ENCODE measurements around the gene MYRFL.
"Not testable (repeated sequence)": the region's sequence is repeated elsewhere in the genome, so short reads cannot be mapped to it uniquely, and the experiment has no call there.

The MYRFL gene

DNA sequence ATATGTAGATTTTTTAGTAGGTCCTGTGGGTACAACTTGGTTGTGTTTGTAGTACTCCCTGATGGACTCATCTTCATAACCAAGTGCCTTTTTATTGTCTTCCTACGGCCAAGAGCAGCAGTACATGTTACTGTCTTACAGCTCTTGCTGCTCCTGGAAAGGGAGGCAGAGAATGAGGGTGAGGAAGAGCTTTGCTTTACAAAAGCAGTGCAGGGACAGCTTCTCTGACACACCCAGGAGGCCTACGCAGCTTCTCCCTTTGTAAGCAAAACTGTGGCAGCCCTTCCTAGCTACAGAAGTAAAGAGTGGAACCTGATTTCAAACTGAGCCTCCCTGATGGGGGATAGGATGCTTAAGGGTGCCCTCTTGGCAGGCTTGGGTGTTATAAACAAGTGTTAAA, 18.6 kb downstream of the MYRFL start:
- DNase-seq (ENCODE audit: low read depth, low spot score) = no peak

DNA sequence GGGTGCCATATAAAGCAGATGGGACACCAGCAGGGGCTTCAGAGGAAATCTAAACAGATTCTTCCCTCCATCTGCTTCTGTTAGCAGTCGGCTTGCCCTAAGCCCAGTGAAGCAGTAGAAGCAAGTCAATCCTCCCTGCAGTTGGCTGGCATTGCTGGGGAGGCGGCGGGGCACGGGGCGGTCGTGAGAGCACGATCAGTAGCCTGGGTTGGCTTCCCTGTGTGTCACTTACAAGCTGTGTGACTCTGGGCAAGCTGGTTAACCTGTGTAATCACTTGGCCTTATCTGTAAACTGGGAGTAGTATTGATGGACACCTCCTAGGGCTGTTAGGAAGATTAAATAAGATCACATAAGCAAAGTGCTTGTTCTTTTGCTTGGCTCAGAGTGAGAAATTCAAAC, 19.4 kb downstream of the MYRFL start:
- DNase-seq (ENCODE audit: low read depth, low spot score) = no peak

DNA sequence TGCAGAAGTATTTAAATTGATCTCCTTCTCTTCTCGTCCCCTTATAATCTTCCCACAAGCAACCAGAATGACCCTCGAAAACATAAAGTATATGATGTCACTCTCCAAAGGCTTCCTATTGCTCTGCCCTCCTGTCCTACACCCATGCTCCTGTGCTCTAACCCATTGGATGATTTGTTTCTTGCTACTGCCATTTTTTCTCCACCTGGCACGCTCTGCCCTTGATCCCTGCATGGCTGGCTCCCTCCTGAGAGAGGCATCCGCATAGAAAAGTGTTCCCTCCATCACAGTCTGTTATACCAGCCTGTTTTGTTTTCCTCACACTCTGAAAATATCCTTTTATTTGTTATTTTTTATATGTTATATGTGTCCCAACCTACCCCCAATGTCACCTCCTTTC, 19.8 kb downstream of the MYRFL start:
- DNase-seq (ENCODE audit: low read depth, low spot score) = no peak

DNA sequence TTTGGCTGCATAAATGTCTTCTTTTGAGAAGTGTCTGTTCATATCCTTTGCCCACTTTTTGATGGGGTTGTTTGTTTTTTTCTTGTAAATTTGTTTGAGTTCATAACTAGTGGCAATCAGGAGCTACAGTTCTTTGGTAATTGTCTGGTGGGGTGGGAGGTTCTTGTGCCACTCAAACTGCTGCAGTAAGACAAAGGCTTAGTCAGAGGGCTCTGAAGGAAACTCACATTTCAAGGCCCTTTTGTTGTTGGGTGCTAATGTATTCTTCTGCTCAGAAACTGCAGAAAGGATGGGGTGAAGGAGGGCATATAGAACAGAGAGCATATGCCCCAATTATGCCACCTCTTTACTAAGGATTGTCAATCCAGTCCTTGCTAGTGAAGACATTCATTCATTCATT, 21.9 kb downstream of the MYRFL start:
- no peak for DNase-seq (ENCODE audit: low read depth, low spot score)

DNA sequence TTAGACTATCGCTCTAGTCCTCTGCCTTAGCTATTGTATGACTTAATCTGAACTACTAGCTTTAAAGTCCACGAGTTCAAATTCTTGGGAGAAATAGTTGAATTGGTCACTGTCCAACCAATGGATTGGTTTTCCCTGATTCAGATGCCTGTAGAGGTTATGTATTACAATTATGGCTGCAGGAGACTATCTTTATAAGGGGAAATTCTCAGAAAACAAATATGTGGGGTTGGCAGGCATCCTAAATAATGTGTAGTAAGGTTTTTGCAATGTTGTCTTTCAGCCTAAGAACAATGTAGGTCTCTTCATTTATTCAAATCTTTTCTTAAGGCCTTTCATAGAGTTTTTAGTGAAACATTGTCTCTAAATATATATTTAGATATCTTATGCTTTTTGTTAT, 26.9 kb downstream of the MYRFL start:
- no peak for DNase-seq (ENCODE audit: low read depth, low spot score)

DNA sequence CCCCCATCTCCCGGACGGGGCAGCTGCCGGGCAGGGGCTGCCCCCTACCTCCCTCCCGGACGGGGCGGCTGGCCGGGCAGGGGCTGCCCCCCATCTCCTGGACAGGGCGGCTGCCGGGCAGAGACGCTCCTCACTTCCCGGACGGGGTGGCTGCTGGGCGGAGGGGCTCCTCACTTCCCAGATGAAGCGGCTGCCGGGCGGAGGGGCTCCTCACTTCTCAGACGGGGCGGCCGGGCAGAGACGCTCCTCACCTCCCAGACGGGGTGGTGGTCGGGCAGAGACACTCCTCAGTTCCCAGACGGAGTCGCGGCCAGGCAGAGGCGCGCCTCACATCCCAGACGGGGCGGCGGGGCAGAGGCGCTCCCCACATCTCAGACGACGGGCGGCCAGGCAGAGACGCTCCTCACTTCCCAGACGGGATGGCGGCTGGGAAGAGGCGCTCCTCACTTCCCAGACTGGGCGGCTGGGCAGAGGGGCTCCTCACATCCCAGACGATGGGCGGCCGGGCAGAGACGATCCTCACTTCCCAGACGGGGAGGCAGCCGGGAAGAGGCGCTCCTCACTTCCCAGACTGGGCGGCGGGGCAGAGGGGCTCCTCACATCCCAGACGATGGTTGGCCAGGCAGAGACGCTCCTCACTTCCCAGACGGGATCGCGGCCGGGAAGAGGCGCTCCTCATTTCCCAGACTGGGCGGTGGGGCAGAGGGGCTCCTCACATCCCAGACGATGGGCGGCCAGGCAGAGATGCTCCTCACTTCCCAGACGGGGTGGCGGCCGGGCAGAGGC, 28.3 kb downstream of the MYRFL start:
- not testable (repeated sequence) for DNase-seq (ENCODE audit: low read depth, low spot score)

DNA sequence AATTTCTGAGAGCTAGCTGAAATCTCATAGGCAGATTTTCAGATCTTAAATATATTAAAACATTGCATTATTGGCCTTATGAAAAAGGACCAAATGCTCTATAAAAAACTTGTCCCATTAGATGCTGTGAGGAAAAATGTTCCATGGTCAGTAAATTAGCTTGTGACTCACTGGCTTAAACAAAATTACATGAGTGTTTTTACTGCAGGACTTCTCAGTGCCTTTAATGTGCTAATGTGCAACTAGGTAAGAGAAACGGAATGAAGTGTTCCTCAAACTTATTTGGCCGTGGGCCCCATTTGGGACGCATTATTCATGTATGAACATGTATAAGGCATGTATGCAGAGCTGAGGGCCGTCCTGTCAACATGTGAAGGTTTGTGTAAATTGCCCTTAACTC, 41.7 kb downstream of the MYRFL start:
- no peak for DNase-seq (ENCODE audit: low read depth, low spot score)

DNA sequence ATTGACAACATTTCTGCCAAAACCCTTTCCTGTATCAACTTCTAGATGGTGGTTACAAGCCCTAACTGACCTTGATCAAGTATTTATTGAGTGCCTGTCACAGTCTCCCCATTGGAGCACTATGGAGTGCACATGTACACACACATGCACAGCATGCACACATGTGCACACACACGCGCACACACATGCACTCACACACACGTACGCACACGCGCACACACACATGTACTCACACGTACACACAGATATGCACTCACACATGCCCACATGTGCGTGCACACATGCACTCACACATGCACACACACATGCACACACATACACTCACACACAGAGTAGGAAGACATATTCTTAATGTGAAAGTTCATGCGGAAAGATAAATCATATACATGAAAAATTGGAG, 43.7 kb downstream of the MYRFL start:
- DNase-seq (ENCODE audit: low read depth, low spot score) = no peak

DNA sequence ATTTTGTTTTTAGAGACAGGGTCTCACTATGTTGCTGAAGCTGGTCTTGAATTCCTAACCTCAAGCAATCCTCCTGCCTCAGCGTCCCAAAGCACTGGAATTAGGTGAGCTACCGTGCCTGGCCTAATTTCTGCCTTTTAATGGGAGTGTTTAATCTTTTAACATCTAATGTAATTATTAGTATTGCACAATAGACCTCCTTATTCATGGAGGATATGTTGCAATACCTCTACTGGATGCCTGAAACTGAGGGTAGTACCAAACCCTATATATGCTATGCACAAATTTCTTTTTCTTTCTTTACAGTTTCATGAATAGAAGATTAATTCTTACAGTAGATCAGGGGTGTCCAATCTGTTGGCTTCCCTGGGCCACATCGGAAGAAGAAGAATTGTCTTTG, 47.8 kb downstream of the MYRFL start:
- DNase-seq (ENCODE audit: low read depth, low spot score) = no peak

DNA sequence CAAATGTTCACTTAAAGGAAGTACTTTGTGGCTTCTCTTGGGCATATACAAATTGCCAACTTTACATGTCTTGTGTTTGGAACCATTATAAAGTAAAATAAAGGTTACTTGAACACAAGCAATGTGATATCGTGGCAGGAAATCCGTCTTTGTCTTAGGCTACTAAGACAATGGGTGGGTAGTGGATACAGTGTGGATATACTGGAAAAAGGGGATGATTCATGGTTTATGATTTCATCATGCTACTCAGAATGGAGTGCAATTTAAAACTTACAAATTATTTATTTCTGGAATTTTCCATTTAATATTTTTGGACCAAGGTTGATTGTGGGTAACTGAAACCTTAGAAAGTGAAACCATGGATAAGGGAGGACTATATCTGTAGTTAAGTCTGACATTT, 48.4 kb downstream of the MYRFL start:
- no peak for DNase-seq (ENCODE audit: low read depth, low spot score)

DNA sequence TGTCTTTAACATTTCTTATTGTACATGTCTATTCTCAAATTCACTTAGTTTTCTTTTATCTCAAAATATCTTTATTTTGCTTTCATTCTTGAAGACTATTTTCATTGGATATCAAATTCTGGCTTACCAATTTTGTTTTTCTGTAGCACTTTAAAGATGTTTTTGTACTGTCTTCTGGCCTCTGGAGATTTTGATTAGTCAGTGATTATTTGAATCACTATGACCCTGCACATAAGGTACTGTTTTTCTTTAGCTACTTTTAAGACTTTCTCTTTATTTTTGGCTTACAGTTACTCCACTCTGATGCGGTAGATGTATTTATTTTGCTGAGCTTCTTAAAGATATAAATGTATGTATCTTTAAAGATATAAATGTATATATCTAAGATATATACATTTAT, 49.6 kb downstream of the MYRFL start:
- DNase-seq (ENCODE audit: low read depth, low spot score) = no peak

DNA sequence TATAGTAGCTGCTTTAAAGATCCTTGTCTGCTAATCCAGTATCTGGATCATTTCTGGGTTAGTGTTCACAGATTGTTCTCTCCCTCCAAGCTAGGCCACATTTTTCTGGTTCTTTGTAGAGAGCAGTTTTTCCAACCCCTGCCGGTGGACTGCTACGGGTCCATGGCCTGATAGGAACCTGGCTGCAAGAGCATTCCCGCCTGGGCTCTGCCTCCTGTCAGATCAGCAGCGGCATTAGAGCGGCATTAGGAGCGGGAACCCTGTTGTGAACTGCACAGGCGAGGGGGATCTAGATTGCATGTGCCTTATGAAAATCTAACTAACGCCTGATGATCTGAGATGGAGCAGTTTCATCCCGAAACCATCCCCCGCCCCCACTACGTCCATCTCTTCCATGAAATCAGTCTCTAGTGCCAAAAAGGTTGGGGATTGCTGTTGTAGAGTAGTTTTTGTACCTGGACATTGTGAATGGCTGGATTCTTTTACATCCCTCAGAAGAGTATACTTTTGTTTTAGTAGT, 50.4 kb downstream of the MYRFL start:
- peak; percentile 44 for DNase-seq (ENCODE audit: low read depth, low spot score)

DNA sequence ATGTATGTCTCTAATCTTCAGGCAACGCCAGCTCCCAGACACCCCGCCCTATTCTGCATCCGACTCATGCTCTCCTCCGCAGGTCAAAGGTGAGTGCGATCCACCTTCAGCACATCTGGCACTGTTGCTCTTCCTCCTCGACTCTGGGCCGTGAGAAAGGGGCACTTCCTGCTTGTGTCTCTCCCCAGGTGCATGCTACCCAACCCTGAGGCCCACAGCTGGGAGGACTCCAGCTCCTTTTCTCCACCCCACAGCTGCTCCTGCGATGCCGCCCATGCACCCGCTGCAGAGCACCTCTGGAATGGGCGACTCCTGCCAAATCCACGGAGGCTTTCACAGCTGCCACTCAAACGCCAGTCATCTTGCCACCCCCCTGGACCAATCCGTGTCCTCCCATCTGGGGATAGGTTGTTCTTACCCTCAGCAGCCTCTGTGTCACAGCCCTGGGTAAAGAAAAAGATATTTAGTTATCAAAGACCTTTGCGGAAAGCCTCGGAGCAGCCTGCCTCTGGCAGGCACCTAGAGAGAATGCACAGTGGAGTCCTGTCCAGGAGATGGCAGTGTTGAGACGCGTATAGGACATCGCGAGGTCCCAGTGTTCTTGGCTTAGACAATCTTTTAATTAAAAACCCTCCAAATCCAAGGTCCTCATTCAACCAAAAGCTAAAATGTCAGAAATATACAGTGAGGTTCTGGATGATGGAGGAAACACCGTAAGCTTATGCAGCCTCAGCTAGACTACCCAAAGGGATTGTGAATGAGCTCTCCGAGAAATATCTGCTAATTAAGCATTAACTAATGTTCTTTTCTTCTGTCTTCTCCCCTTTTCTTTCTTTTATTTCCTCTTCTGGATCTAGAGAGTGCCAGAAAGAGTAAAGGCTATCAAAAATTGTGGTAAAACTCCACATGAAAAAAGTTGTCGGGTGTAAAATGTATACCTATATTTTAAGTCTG, 54.3 kb downstream of the MYRFL start:
- DNase-seq (ENCODE audit: low read depth, low spot score) = peak; percentile 77

DNA sequence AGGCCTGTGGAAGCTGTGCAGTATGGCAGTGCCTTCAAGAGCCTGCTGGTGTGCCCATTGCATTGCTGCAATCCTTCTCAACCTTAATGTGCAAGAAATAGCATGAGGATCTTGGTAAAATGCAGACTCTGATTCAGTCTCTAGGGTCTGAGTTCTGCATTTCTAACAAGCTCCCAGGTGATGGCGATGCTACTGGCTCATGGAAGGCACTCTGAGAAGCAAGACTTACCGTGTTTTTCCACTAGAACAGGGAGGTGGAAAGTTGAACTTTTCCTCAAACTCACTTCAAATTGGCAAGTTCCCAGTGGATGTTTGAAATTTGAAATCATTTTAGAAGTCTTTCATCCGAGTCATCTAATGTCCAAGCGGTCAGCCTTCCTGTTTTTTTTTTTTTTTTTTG, 55.5 kb downstream of the MYRFL start:
- peak; percentile 24 for DNase-seq (ENCODE audit: low read depth, low spot score)

DNA sequence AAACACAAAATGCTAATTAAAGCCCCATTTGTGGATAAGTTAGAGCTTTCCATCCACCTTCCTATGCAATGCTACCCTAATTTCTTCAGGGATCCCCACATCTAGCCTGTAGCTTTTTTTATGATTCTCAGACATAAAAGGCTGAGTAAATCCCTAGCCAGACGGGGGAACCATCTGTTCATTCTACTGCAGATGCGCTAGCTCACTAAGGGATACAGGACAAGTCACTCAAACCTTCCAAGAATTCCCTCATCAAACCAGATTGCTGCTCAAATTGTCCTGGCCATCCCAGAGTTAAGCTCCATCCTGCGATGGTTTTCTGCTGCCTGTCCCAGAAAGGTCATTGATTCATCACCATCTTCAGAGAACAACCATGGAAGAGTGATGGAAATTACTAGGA, 56.7 kb downstream of the MYRFL start:
- DNase-seq (ENCODE audit: low read depth, low spot score) = no peak

DNA sequence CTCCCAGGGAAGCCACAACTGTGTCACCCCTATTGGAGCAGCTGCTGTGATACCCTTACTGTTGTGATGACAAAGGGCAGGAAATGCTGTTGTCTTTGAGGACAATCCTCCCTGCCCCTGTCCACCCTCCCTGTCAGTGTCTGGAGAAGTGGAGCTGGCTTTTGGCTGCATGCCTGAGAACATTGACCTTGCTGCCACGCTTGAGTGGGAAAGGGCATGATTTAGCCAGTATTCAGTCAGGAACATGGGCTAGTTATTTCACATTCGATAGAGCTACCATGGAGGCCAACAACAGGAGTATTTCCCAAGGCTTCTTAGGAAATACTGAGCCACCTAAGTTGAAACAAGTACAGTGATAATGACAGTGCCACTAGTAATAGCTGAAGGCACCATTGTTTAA, 59.4 kb downstream of the MYRFL start:
- no peak for DNase-seq (ENCODE audit: low read depth, low spot score)

DNA sequence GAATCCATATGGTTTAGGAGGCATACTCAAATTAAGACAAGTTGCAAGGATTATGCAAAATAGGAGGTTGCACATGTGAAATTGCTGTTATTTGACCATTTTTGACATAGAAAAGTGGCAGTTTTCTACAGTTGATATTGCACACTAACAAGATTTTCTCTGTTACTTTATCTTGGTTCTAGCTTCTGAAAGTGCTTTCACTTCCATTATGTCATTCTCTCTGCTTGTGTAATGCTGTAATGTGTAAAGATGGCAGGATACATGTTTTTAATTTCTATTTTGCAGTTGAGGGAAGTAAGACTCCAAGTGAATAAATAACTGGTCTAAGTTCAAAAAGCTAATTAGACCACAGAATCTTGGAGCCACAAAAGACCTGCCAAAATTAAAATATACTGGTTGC, 60.6 kb downstream of the MYRFL start:
- no peak for DNase-seq (ENCODE audit: low read depth, low spot score)

DNA sequence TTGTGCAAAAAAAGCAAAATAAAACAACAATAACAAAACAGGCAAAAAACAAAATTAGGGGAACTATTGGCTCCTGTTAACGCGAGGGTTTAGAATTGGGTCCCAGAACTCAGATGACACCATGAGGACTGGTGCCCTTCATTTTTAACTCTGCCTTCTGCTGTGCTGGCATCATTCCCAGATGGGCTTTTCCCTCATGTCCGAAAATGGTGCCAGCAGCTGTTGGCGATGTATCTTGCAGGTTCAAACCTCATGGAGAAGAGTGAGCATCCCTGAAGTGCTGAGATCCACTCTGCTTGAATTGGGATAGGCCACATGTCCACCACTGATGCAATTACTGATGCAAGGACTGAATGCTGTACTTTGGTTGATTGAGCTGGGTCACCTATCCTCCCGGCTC, 61.1 kb downstream of the MYRFL start:
- no peak for DNase-seq (ENCODE audit: low read depth, low spot score)

DNA sequence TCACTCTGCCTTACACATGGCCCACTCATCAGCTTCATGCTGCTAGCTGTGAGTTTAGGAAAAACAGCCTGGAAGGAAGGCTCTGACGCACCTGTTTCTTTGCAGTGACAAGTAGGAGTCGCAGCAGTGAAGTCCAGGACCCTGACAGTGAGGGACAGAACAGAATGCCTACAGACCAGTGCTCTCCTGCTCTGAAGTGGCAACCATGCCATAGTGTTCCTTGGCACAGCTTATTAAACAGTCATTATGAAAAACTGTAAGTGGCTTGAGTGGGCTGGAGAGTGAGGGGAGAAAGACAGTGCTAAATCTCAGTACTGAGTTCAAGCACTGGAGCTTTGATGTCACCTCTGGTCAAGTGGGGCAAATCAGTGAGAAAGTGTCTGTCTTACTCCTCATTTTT, 61.7 kb downstream of the MYRFL start:
- no peak for DNase-seq (ENCODE audit: low read depth, low spot score)

DNA sequence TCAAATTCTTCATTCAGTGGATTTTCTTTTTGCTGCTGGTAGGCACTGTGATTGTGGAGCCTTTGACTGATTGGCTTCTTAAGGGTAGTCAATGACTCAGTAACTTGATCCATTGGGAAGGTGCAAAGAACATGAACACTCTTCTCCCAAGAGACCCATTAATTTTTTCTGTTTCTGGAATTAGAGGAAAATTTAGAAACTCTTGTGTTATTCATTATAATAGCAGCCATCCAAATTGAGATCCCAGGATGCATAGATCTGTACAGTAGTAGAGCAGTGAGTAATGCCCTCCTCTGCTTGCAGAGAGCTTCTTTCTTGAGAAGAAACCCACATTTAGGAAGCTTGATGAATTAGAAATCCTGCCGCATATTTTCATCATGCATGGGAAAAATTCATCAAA, 63.9 kb downstream of the MYRFL start:
- no peak for DNase-seq (ENCODE audit: low read depth, low spot score)

DNA sequence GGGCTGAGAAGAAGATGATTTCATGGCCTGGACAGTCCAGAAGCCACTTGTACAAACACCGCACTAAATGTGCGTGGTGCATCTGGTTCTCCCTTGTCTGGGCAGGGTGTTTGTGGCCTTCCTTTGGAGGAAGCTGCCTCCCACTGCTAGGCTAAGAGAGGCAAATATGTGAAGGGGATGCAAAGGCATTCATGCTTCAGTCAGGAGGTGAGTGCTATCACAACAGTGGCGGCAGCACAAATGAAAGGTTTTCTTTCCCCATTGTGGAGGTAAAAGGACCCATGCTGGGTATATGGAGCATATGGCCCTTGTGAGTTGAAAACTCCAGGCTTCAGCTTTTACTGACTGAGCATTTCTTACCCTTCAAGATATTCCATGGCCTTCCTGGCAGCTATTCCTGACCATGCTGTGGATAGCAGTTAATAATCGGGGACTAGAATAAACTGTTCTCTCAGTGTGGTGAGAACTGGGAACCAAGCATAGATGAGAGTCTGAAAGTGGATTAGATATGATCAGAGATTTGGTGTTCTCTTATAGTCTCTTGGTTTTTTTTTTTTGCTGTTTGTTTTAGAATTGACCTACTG, 69.9 kb downstream of the MYRFL start:
- DNase-seq (ENCODE audit: low read depth, low spot score) = peak; percentile 34

DNA sequence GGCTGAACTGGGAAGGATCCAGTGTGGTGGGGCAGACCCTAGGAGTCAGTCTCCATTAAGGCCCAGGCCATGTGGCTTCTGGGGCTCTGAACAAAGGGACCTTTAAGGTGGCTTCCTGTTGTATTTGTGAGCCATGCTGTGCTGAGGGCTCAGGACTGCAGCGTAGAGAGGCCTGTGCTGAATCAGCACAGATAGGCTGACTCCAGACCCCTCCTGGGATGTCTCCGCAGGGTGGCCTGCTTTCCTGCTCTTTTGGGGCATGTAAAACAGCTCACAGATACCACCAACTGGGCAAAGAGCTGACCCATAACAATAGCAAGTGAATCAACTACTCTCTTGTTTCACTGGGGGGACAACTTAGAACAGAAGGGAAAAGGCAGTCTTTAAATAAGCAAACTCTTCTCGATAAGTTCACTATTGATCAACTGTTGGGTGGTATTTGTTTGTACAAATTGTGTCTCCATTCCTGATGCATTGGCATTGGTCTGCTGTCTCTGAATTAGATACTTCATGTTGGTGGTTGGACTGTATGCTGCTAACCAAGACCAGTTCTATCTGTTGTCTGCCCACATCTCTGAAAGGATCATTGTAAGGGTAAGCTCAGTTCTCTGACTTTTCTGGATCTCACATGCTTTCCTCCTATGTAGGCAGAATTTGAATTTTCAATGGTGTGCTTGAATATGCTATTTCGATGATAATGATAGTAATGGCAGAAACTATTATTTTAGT, 71.8 kb downstream of the MYRFL start:
- peak; percentile 85 for DNase-seq (ENCODE audit: low read depth, low spot score)
